SK-N-SH (cell line): ENCODE data around the gene SCTR. TPM values are rescaled to one million over a fixed set of nuclear protein-coding genes. Genes with fewer than 3 reads are reported as not detected.

ENCODE experiments used
- CTCF ChIA-PET: fragments of 300-600, 350-600 bp; formaldehyde crosslinking; extraction: SDS; loops from one replicate; lab custom pipeline; 2021; lab: Yijun Ruan, JAX
- POLR2A ChIA-PET: fragments of 350-600 bp; sonication (Branson Sonifier 250); formaldehyde crosslinking; extraction: SDS; loops from one replicate; lab custom pipeline; 2020; ENCODE audit warnings: antibody characterized with exemption, inconsistent platforms; lab: Yijun Ruan, JAX
- DNase-seq: peaks from one replicate; pipeline ENCODE4 v3.0.0; 2012
- H2AFZ ChIP-seq: fragments of 200-600 bp; sonication (generic); 2 replicates; pipeline ENCODE4 v1.8.1; 2016; ENCODE audit warnings: antibody characterized with exemption, mild to moderate bottlenecking, low read depth
- H3F3A ChIP-seq: fragments of 200-600 bp; sonication (generic); replicated peaks from 2 replicates; pipeline ENCODE3; 2016; ENCODE audit warnings: antibody characterized with exemption, mild to moderate bottlenecking; ENCODE audit not compliant: insufficient read depth
- H3K27ac ChIP-seq, 2 experiments: fragments of 200-500 bp in 1 of 2; fragments of 200-600 bp in 1 of 2; sonication (Bioruptor generic) in 1 of 2; sonication (generic), shearing (Covaris generic) in 1 of 2; 2 replicates each; pipeline versions ENCODE4 v1.5.1 to v1.6.1; 2014 to 2016; ENCODE audit warnings: low read depth in 2 of 2, inconsistent platforms in 1 of 2, low read length in 1 of 2, mild to moderate bottlenecking in 1 of 2, mixed read lengths in 1 of 2
- H3K27me3 ChIP-seq: fragments of 200-600 bp; sonication (generic), shearing (Covaris generic); 2 replicates; pipeline ENCODE4 v1.6.1; 2016; ENCODE audit warnings: mixed run types; ENCODE audit not compliant: insufficient read depth
- H3K36me3 ChIP-seq, 2 experiments: fragments of 200-500 bp in 1 of 2; fragments of 200-600 bp in 1 of 2; sonication (Bioruptor generic) in 1 of 2; sonication (generic) in 1 of 2; replicated peaks in 1 of 2; 2 replicates each; pipeline versions ENCODE3 to v1.5.1; 2014 to 2016; ENCODE audit warnings: low read length in 1 of 2, mild to moderate bottlenecking in 1 of 2; ENCODE audit not compliant: insufficient read depth in 2 of 2, control insufficient read depth in 1 of 2
- H3K4me1 ChIP-seq, 2 experiments: fragments of 200-500 bp in 1 of 2; fragments of 200-600 bp in 1 of 2; sonication (Bioruptor generic) in 1 of 2; sonication (generic), shearing (Covaris generic) in 1 of 2; 2 replicates each; pipeline versions ENCODE4 v1.5.1 to v1.6.1; 2014 to 2016; ENCODE audit warnings: low read depth in 1 of 2, low read length in 1 of 2, mixed run types in 1 of 2; ENCODE audit not compliant: insufficient read depth in 2 of 2, control insufficient read depth in 1 of 2
- H3K4me2 ChIP-seq: fragments of 200-600 bp; sonication (generic), shearing (Covaris generic); 2 replicates; pipeline ENCODE4 v1.6.1; 2017; ENCODE audit warnings: mixed run types
- H3K4me3 ChIP-seq, 2 experiments: fragments of 200-500 bp in 1 of 2; fragments of 200-600 bp in 1 of 2; sonication (Bioruptor generic) in 1 of 2; sonication (generic), shearing (Covaris generic) in 1 of 2; 2 replicates each; pipeline versions ENCODE4 v1.5.1 to v1.8.1; 2014 to 2016; ENCODE audit warnings: low read depth in 2 of 2, inconsistent platforms in 1 of 2, low read length in 1 of 2, mild to moderate bottlenecking in 1 of 2, mixed read lengths in 1 of 2, moderate library complexity in 1 of 2
- H3K79me2 ChIP-seq: fragments of 200-600 bp; sonication (generic); 2 replicates; pipeline ENCODE4 v1.8.1; 2017; ENCODE audit warnings: mild to moderate bottlenecking; ENCODE audit not compliant: insufficient read depth
- H3K9ac ChIP-seq: fragments of 200-600 bp; sonication (generic); 2 replicates; pipeline ENCODE4 v1.6.1; 2017; ENCODE audit warnings: mixed run types
- H3K9me2 ChIP-seq: fragments of 200-600 bp; sonication (generic); 2 replicates; pipeline ENCODE4 v1.6.1; 2017; ENCODE audit warnings: mixed run types
- H3K9me3 ChIP-seq: fragments of 200-600 bp; sonication (generic); 2 replicates; pipeline ENCODE4 v1.6.1; 2017; ENCODE audit warnings: mixed run types, mild to moderate bottlenecking, moderate library complexity
- H4K20me1 ChIP-seq: fragments of 200-600 bp; sonication (generic); 2 replicates; pipeline ENCODE4 v1.6.1; 2017; ENCODE audit warnings: mild to moderate bottlenecking, mixed run types; ENCODE audit not compliant: insufficient read depth
- CHD2 ChIP-seq: fragments of 150-350 bp; IDR thresholded peaks from 2 replicates; pipeline ENCODE4 v1.6.1; 2018; ENCODE audit warnings: low read length; ENCODE audit not compliant: partially characterized antibody
- EZH2phosphoT487 ChIP-seq: fragments of 200-600 bp; sonication (generic); IDR thresholded peaks from 2 replicates; pipeline ENCODE4 v1.6.1; 2017; ENCODE audit warnings: low read depth, mixed run types, mild to moderate bottlenecking, antibody characterized with exemption, moderate library complexity, borderline replicate concordance
- FOXJ3 ChIP-seq: sonication (generic); formaldehyde crosslinking; IDR thresholded peaks from 2 replicates; pipeline ENCODE4 v1.5.1; 2020; ENCODE audit warnings: mild to moderate bottlenecking, missing genetic modification reagents
- FOXM1 ChIP-seq: IDR thresholded peaks from 2 replicates; pipeline ENCODE4 v1.4.0; 2012; ENCODE audit warnings: low read depth, mild to moderate bottlenecking
- GATA2 ChIP-seq: sonication (generic); formaldehyde crosslinking; IDR thresholded peaks from 2 replicates; pipeline ENCODE4 v1.5.0; 2020; ENCODE audit warnings: mild to moderate bottlenecking, missing genetic modification reagents
- RAD21 ChIP-seq: IDR thresholded peaks from 2 replicates; pipeline ENCODE4 v1.6.1; 2012; ENCODE audit warnings: mild to moderate bottlenecking, low read length
- RCOR1 ChIP-seq: fragments of 150-350 bp; IDR thresholded peaks from 2 replicates; pipeline ENCODE4 v1.6.1; 2017; ENCODE audit warnings: antibody characterized with exemption, low read length
- SIN3A ChIP-seq: IDR thresholded peaks from 2 replicates; pipeline ENCODE4 v1.6.1; 2012; ENCODE audit warnings: low read depth, mild to moderate bottlenecking, low read length, moderate library complexity, borderline replicate concordance
- SMC3 ChIP-seq: IDR thresholded peaks from 2 replicates; pipeline ENCODE4 v1.6.1; 2012; ENCODE audit warnings: low read depth, low read length, improper control_type of control experiment
- TAF1 ChIP-seq: IDR thresholded peaks from 2 replicates; pipeline ENCODE4 v1.6.1; 2012; ENCODE audit warnings: low read depth, mild to moderate bottlenecking, low read length, moderate library complexity, borderline replicate concordance
- TEAD4 ChIP-seq: IDR thresholded peaks from 2 replicates; pipeline ENCODE4 v1.4.0; 2012; ENCODE audit warnings: mild to moderate bottlenecking, borderline replicate concordance; ENCODE audit not compliant: insufficient read depth
- YY1 ChIP-seq: IDR thresholded peaks from 2 replicates; pipeline ENCODE4 v1.4.0; 2012; ENCODE audit warnings: low read depth, mild to moderate bottlenecking
- WGBS: methylation state at CpG from one replicate; pipeline ENCODE4 v1.1.6; 2017; ENCODE audit warnings: low lambda C conversion rate; 5-methylcytosine and 5-hydroxymethylcytosine counted together
- polyA plus RNA-seq, 3 experiments: library from polyadenylated mRNA; depleted of rRNA; stranded (reverse); fragments of >200 nt; gene quantifications; 2 replicates each; pipeline ENCODE4 v1.2.3, GENCODE V29; 2012
- TF ChIP-seq, protein P1 (sequence below): IDR thresholded peaks from 2 replicates; pipeline ENCODE4 v1.4.0; 2012; ENCODE audit warnings: low read depth
- TF ChIP-seq, protein P2 (sequence below): fragments of 150-350 bp; IDR thresholded peaks from 2 replicates; pipeline ENCODE4 v1.6.1; 2016; ENCODE audit warnings: mild to moderate bottlenecking, low read depth, low read length
- TF ChIP-seq, protein P3 (sequence below): fragments of 150-350 bp; IDR thresholded peaks from 2 replicates; pipeline ENCODE4 v1.6.1; 2017; ENCODE audit warnings: antibody characterized with exemption, low read length, low read depth, borderline replicate concordance

Gene SCTR
- polyA plus RNA-seq, 1 of the 3 experiments (the other 2 are of a cell fraction) = not detected

DNA sequence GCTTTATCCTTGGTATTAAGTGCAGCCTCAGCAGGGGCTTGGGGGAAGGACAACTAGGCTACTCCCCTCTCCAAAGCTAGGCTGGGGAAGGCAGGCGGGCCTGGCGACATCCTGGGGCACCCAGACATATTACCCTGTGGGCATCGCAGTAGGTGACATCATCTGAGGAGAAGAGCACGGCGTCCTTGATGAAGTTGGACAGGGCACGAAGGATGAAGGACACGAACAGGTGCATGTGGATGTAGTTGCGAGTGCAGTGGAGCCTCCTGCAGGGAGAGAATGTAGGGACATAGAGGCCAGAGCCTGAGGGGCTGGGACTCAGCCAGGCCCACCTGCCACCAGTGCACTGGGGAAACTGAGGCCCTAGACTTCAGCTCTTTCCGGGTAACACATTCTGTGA lies 60.3 kb downstream of the SCTR start:
- H3K4me2 ChIP-seq = no peak overlapping the region
- H3K9me3 ChIP-seq = no peaks in the 10 kb centered on the region
- no peak overlapping the region for H3K9ac ChIP-seq
- H3K27me3 ChIP-seq = no peaks in the 10 kb centered on the region
- H3K79me2 ChIP-seq = no peaks in the 10 kb centered on the region
- no peaks in the 10 kb centered on the region for H3K36me3 ChIP-seq
- 53% methylated on average over 8 of the region's 9 CpGs for WGBS
- H3F3A ChIP-seq = no peaks in the 10 kb centered on the region
- no peak for DNase-seq
- H4K20me1 ChIP-seq = no peaks in the 10 kb centered on the region
- ChIA-PET CTCF (interaction anchor here (0.8 to 5.6 kb wide), 2 partner anchors 12 to 15 kb away, joined by 3 to 56 read pairs; no protein-coding TSS in a partner anchor), POLR2A (interaction anchor here (0.6 kb wide), 1 partner anchor 153 kb away, joined by 3 read pairs; no protein-coding TSS in a partner anchor)
- H3K27ac ChIP-seq = no peak overlapping the region
- H3K4me3 ChIP-seq = no peak overlapping the region
- no peak overlapping the region for H2AFZ ChIP-seq
- no peaks in the 10 kb centered on the region for H3K9me2 ChIP-seq
- TF ChIP-seq CHD2 (no peak), EZH2phosphoT487 (no peak), RCOR1 (no peak)
- TF ChIP-seq, protein P1, sequence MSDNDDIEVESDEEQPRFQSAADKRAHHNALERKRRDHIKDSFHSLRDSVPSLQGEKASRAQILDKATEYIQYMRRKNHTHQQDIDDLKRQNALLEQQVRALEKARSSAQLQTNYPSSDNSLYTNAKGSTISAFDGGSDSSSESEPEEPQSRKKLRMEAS = no peak
- no peaks in the 10 kb centered on the region for H3K4me1 ChIP-seq

DNA sequence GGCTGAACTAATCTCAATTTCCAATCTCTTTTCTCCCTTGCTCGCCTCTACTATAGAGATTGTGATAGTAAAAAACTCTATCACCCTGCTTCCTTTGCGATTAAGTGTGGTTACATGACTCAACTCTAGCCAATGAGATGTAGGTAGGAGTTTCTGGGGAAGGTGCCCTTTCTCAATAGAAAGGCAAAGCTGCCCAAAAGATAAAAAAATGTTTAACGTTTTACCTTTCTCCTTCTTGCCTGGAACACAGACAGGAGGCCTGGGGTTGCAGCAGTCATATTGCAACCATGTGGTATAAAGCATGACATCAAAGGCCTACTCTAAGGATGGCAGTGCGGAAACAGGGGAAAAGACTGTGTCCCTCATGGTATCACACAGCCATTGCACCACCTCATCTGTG lies 61.1 kb downstream of the SCTR start:
- no peak for DNase-seq
- POLR2A ChIA-PET = no interaction called here
- H4K20me1 ChIP-seq = no peaks in the 10 kb centered on the region
- no peak overlapping the region for H3K9ac ChIP-seq
- no peaks in the 10 kb centered on the region for H3K9me3 ChIP-seq
- H3K9me2 ChIP-seq = no peaks in the 10 kb centered on the region
- no peaks in the 10 kb centered on the region for H3F3A ChIP-seq
- H3K79me2 ChIP-seq = no peaks in the 10 kb centered on the region
- 29% methylated on average over 4 of the region's 4 CpGs for WGBS
- H3K4me3 ChIP-seq = no peak overlapping the region
- no peaks in the 10 kb centered on the region for H3K4me1 ChIP-seq
- CTCF ChIA-PET = interaction anchor here (0.8 to 5.7 kb wide), 2 partner anchors 13 to 16 kb away, joined by 3 to 37 read pairs; no protein-coding TSS in a partner anchor
- H3K4me2 ChIP-seq = no peak overlapping the region
- H3K27me3 ChIP-seq = no peaks in the 10 kb centered on the region
- TF ChIP-seq YY1 = no peak
- no peak overlapping the region for H3K27ac ChIP-seq
- H3K36me3 ChIP-seq = no peaks in the 10 kb centered on the region
- no peak overlapping the region for H2AFZ ChIP-seq

DNA sequence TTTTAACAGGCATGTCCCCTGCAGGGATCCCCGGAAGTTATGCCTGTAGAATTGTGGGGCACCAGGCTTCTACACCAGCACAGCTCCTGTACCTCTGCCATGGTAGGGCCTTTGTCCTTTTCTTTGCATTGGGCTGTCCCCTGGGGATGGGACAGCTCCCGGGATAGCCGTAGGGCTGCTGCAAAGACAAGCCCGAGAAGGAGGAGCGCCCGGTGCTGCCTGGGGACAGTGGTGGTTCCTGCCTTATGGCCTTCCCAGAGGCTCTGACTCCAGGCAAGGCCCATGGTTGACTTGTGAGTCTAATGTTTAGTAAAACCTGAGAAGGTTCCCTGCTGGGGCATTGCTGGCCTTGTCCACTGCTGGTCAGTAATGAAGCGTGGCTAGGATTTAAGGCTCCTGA lies 61.7 kb downstream of the SCTR start:
- Histone ChIP-seq H3K9ac (no peak overlapping the region), H3K4me2 (no peak overlapping the region), H3K4me1 (no peaks in the 10 kb centered on the region), H3K36me3 (no peaks in the 10 kb centered on the region), H4K20me1 (no peaks in the 10 kb centered on the region), H3K79me2 (no peaks in the 10 kb centered on the region), H3K27me3 (no peaks in the 10 kb centered on the region), H2AFZ (no peak overlapping the region), H3K9me3 (no peaks in the 10 kb centered on the region), H3K4me3 (no peak overlapping the region), H3F3A (no peaks in the 10 kb centered on the region), H3K27ac (no peak overlapping the region), H3K9me2 (no peaks in the 10 kb centered on the region)
- no peak for DNase-seq
- ChIA-PET POLR2A (no interaction called here), CTCF (interaction anchor here (5.7 kb wide), 1 partner anchor 14 kb away, joined by 37 read pairs; no protein-coding TSS in a partner anchor)
- WGBS = 70% methylated on average over 2 of the region's 7 CpGs
- TF ChIP-seq FOXJ3 (no peak), CHD2 (no peak), SMC3 (no peak), SIN3A (no peak), TAF1 (no peak), TEAD4 (no peak), RCOR1 (no peak), FOXM1 (no peak), RAD21 (no peak), GATA2 (no peak)
- TF ChIP-seq, protein P2, sequence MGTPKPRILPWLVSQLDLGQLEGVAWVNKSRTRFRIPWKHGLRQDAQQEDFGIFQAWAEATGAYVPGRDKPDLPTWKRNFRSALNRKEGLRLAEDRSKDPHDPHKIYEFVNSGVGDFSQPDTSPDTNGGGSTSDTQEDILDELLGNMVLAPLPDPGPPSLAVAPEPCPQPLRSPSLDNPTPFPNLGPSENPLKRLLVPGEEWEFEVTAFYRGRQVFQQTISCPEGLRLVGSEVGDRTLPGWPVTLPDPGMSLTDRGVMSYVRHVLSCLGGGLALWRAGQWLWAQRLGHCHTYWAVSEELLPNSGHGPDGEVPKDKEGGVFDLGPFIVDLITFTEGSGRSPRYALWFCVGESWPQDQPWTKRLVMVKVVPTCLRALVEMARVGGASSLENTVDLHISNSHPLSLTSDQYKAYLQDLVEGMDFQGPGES = no peak
- TF ChIP-seq, protein P3, sequence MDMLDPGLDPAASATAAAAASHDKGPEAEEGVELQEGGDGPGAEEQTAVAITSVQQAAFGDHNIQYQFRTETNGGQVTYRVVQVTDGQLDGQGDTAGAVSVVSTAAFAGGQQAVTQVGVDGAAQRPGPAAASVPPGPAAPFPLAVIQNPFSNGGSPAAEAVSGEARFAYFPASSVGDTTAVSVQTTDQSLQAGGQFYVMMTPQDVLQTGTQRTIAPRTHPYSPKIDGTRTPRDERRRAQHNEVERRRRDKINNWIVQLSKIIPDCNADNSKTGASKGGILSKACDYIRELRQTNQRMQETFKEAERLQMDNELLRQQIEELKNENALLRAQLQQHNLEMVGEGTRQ = no peak
